HL-60/S4 treated with retinoic acid at 250 ng/mL for 4 days and 3 days (cell line): Measurements from ENCODE around the gene NMS.
"Not testable (repeated sequence)": the region's sequence is repeated elsewhere in the genome, so short reads cannot be mapped to it uniquely, and the experiment has no call there.

Experiments used
- in situ Hi-C: fragments of 300-500 bp; cut with MboI; formaldehyde crosslinking; loops from 2 replicates; pipeline ENCODE4 v1.7.0; 2022; ENCODE audit warnings: low sequenced_read_pairs

The NMS gene

GRCh38 chr2:100470182-100470581, at the start of gene NMS:
Gene NMS (plus strand): TSS chr2:100470482. CDS start chr2:100470489, 7 bp downstream.
- in situ Hi-C loops: no loop called here

GRCh38 chr2:100422320-100423055, 47.8 kb upstream of the NMS start:
- in situ Hi-C loops: no loop called here

- in situ Hi-C loops: no loop called here
Measured at GRCh38 chr2:100423631-100424030, 46.7 kb upstream of the NMS start.

GRCh38 chr2:100424277-100424875, 45.9 kb upstream of the NMS start:
- in situ Hi-C loops: no loop called here

- in situ Hi-C loops: no loop called here
Measured at GRCh38 chr2:100425107-100425506, 45.2 kb upstream of the NMS start.

- in situ Hi-C loops: no loop called here
Measured at GRCh38 chr2:100425573-100426383, 44.5 kb upstream of the NMS start.

GRCh38 chr2:100426384-100426720, 43.9 kb upstream of the NMS start:
- in situ Hi-C loops: no loop called here

GRCh38 chr2:100427111-100427510, 43.2 kb upstream of the NMS start:
- in situ Hi-C loops: no loop called here

GRCh38 chr2:100427627-100428258, 42.5 kb upstream of the NMS start:
- in situ Hi-C loops: no loop called here

- in situ Hi-C loops: no loop called here
Measured at GRCh38 chr2:100429726-100430125, 40.6 kb upstream of the NMS start.

GRCh38 chr2:100437751-100438150, 32.5 kb upstream of the NMS start:
- in situ Hi-C loops: no loop called here

GRCh38 chr2:100446696-100447095, 23.6 kb upstream of the NMS start:
- in situ Hi-C loops: no loop called here

GRCh38 chr2:100451092-100451491, 19.2 kb upstream of the NMS start:
- in situ Hi-C loops: no loop called here

GRCh38 chr2:100451734-100452133, 18.5 kb upstream of the NMS start:
- in situ Hi-C loops: no loop called here

GRCh38 chr2:100453853-100454252, 16.4 kb upstream of the NMS start:
- in situ Hi-C loops: no loop called here

- in situ Hi-C loops: not testable (repeated sequence)
Measured at GRCh38 chr2:100456357-100456756, 13.9 kb upstream of the NMS start.

GRCh38 chr2:100460904-100461530, 9.3 kb upstream of the NMS start:
- in situ Hi-C loops: no loop called here

- in situ Hi-C loops: no loop called here
Measured at GRCh38 chr2:100470898-100471514, 724 bp downstream of the NMS start.

- in situ Hi-C loops: no loop called here
Measured at GRCh38 chr2:100476606-100477005, 6.3 kb downstream of the NMS start.

- in situ Hi-C loops: no loop called here
Measured at GRCh38 chr2:100482741-100483140, 12.5 kb downstream of the NMS start.

- in situ Hi-C loops: no loop called here
Measured at GRCh38 chr2:100483895-100484294, 13.6 kb downstream of the NMS start.
